NCI-H526 treated with DMSO at 0.1 percent for 48 hours (cell line): ENCODE results near the gene TTLL5.
"Not testable (repeated sequence)": the region's sequence is repeated elsewhere in the genome, so short reads cannot be mapped to it uniquely, and the experiment has no call there.

Experiments
- DNase-seq: peaks from one replicate; lab custom pipeline; 2025; lab: John Stamatoyannopoulos, UW

TTLL5 gene

GRCh38 chr14:75915045-75915444 is 254.0 kb downstream of the TTLL5 start:
- no peak for DNase-seq

- DNase-seq: no peak
These were observed 256.4 kb downstream of the TTLL5 start for GRCh38 chr14:75917322-75917945.

- DNase-seq: no peak
These were observed 256.9 kb downstream of the TTLL5 start for GRCh38 chr14:75917946-75918335.

- not testable (repeated sequence) for DNase-seq
These were observed 259.4 kb downstream of the TTLL5 start for GRCh38 chr14:75920421-75920820.

- DNase-seq: not testable (repeated sequence)
These were observed 264.2 kb downstream of the TTLL5 start for GRCh38 chr14:75925141-75925840.

GRCh38 chr14:75926431-75927115 is 265.5 kb downstream of the TTLL5 start:
- DNase-seq: no peak

GRCh38 chr14:75927564-75928087 is 266.6 kb downstream of the TTLL5 start:
- no peak for DNase-seq

GRCh38 chr14:75928690-75929181 is 267.7 kb downstream of the TTLL5 start:
- no peak for DNase-seq

- no peak for DNase-seq
These were observed 272.8 kb downstream of the TTLL5 start for GRCh38 chr14:75933712-75934296.

- no peak for DNase-seq
These were observed 274.1 kb downstream of the TTLL5 start for GRCh38 chr14:75934998-75935628.

GRCh38 chr14:75939200-75939599 is 278.2 kb downstream of the TTLL5 start:
- DNase-seq: no peak

GRCh38 chr14:75941030-75941429 is 280.0 kb downstream of the TTLL5 start:
- no peak for DNase-seq

GRCh38 chr14:75944607-75945241 is 283.7 kb downstream of the TTLL5 start:
- DNase-seq: no peak

- DNase-seq: no peak
These were observed 285.7 kb downstream of the TTLL5 start for GRCh38 chr14:75946785-75947184.

- DNase-seq: no peak
These were observed 291.4 kb downstream of the TTLL5 start for GRCh38 chr14:75952489-75952888.

- no peak for DNase-seq
These were observed 298.0 kb downstream of the TTLL5 start for GRCh38 chr14:75959031-75959430.

GRCh38 chr14:75960231-75960630 is 299.2 kb downstream of the TTLL5 start:
- no peak for DNase-seq

- DNase-seq: no peak
These were observed 300.6 kb downstream of the TTLL5 start for GRCh38 chr14:75961662-75962061.

- DNase-seq: no peak
These were observed 306.8 kb downstream of the TTLL5 start for GRCh38 chr14:75967866-75968265.

- no peak for DNase-seq
These were observed 307.4 kb downstream of the TTLL5 start for GRCh38 chr14:75968456-75968855.

- no peak for DNase-seq
These were observed 308.1 kb downstream of the TTLL5 start for GRCh38 chr14:75969126-75969525.
